Stimulated activated CD4-positive, alpha-beta T cell treated with anti-CD3 and anti-CD28 coated beads, Interleukin-2, amount 100 ng/mL, for 24 hours (primary cell): ENCODE measurements around the gene PLBD2.

ENCODE experiments used
- DNase-seq, 2 donors: peaks; one replicate each; pipeline ENCODE4 v3.0.0-alpha.2; 2020

PLBD2 gene

GRCh38 chr12:113422030-113422885, 63.9 kb downstream of the PLBD2 start, which contains the start of gene SDSL:
SDSL (plus strand) TSS chr12:113422380; CDS start chr12:113427983, 5,603 bp downstream.
- DNase-seq, result peak in 1 of 2 donors; percentile 31

DNA sequence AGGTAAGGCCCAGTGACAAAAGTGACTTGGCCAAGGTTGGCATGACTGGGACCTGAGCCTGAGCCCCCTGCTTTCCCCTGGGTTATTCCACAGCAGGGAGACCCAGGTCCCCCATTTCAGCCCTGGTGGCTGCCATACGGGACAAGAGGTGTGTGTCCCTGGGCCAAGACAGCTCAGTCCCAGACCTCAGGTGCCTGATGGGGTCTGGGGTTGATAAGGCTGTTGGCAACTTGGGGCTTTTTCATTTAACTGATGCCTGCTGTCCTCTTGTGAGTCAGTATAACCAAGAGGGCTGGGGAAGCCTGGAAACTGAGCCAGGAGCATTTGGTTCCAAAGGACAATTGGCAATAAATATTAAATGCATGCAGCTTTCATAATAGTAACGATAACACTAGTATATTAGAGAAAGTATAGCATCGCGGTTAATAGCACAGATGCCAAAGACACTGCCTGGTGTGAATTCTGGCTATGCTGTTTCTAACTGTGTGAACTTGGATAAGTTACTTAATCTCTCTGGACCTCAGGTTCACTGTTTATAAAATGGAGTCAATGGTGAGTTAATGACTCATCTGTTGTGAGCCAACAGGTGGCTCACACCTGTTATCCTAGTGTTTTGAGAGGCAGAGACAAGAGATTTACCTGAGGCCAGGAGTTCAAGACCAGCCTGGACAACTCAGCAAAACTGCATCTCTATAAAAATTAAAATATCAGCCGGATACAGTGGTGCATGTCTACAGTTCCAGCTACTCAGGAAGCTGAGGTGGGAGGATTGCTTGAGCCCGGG, 64.7 kb downstream of the PLBD2 start:
- no peak for DNase-seq

DNA sequence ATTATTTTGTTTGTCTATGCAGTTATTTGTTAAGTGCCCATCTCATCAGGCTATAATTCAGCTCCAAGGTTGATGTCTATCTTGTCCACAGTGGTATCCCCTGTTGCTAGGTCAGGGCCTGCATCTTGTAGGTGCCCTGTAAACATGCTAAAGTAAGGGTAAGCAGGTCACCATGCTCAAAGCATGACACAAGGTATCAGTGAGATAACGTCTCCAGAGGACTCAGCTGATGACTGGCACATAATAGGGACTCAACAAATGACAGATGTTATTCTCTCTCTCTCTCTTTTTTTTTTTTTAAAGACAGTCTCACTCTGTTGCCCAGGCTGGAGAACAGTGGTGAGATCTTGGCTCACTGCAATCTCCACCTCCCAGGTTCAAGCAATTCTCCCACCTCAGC, 66.1 kb downstream of the PLBD2 start:
- no peak for DNase-seq

DNA sequence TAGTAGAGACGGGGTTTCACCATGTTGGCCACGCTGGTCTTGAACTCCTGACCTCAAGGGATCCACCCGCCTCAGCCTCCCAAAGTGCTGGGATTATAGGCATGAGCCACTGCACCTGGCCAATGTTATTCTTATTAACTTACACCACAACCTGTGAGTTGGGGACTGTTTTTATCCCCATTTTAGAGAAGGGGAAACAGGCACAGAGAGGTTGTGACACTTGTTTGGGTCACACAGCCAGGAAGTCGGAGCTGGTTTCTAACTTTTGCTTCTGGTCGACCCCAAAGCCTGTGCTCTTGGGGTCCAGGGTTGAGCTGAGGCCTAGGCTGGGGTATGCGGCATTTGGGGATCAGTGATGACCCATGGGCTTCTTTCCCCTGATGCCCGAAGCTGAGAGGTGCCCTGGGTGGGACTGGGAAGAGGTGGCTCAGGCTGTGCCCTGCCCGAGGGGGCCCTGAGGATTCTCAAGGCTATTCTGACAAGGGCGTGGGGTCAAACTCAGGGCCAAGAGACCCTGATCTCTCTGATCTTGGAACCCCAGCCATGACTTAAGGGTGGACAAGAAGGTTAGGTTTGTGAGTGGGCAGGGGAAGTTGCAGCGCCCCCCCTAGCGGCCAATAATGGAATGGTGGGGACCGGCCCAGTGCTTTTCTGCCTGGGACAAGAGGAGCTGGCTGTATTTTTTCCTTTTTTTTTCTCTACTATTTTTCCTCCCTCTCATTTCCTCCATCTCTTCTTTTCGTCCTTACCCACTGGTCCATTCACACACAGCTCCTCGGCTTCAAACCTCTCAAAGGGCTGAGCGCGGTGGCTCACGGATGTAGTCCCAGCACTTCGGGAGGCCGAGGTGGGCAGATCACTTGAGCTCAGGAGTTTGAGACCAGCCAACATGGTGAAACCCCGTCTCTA, 66.8 kb downstream of the PLBD2 start:
- DNase-seq, result peak; percentile 66 to 67

GRCh38 chr12:113425960-113426453, 67.6 kb downstream of the PLBD2 start:
- no peak for DNase-seq

DNA sequence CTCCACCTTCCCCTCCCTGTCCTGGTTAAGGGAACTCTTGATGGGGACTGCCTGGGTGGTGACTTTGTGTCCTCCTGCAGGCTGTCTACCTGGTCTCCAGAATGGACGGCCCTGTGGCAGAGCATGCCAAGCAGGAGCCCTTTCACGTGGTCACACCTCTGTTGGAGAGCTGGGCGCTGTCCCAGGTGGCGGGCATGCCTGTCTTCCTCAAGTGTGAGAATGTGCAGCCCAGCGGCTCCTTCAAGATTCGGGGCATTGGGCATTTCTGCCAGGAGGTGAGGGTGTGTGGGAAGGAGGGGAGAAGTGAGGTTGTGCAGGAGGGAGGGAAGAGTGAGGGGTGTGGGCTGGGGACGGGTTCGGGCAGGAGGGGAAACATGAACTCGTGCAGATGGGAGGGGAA, 69.5 kb downstream of the PLBD2 start:
- no peak for DNase-seq

DNA sequence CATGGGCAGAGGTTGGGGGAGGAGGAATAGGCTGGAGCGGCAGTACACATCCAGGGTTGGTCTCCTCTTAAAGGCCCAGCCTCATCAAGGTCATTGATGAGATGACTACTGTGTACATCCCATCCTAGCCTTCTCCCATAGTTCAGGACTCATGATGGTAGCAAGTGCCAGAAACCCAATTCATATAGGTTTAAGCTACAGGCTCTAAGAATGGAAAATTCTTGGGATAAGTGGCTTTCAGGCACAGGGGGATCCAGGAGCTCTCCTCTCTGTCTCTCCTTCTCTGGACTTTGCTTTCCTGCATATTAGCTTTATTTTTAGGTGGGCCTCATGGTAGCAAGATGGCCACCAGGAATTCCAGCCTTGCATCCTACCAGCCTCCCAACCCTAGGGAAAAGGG, 70.1 kb downstream of the PLBD2 start:
- no peak for DNase-seq

DNA sequence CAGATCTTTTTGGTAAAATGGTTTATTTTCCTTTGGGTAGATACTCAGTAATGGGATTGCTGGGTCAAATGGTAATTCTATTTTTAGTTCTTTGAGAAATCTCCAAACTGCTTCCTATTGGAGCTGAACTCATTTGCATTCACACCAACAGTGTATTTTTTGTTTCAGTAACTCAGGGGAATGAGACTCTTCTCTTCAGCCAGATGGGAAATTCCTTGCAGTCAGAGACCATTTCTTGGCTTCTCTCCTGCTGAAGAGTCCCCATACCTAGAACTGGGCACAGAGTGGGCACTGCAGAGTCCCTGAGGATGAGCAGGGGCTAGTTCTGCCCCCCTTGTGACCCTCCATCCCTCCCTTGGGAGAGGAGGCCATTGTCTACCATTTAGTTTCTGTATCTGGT, 74.6 kb downstream of the PLBD2 start:
- no peak for DNase-seq

GRCh38 chr12:113435367-113435766, 77.0 kb downstream of the PLBD2 start:
- DNase-seq, result no peak

DNA sequence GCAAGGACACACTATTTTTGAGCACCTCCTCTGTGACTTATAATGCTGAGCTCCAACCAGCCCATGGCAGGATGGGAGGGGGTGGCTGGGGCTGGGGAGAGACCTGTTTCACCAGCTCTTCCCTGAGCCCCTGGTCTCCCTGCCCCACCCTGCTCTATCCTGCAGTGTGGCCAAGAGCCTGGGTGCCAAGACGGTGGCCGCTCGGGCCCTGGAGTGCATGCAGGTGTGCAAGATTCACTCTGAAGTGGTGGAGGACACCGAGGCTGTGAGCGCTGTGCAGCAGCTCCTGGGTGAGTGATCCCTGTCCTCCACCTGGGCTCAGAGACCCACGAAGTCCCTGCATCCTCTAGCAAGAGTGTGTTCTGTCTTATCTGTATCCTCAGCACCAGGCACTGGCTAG, 78.2 kb downstream of the PLBD2 start:
- DNase-seq, result no peak

GRCh38 chr12:113436993-113437728, 78.8 kb downstream of the PLBD2 start:
- DNase-seq, result no peak

- no peak for DNase-seq
These were observed 79.3 kb downstream of the PLBD2 start for GRCh38 chr12:113437729-113438100.

DNA sequence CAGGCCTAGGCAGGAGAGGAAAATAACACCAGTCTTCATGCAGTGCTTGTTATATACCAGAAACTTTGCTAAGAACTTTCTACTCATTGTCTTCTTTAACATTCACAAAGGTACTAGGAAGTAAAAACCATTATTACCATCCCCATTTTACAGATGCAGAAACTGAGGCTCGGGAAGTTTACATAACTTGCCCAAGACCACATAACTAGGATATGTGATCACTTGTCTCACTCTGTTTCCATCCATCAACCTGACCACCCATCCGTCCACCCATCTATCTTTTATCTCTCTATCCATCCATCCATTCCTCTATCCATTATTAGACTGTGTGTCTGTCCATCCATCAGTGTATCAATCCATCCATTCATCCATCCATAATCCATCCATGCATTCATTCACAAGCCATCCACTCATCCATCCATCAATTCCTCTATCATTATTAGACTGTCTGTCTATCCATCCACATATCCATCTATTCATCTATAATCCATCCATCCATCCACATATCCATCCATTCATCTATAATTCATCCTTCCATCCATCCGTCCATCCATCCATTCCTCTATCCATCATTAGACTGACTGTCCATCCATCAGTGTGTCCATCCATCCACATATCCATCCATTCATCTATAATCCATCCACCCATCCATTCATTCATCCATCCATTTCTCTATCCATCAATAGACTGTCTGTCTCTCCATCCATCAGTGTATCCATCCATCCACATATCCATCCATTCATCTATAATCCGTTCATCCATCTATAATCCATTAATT, 80.3 kb downstream of the PLBD2 start:
- DNase-seq, result no peak

DNA sequence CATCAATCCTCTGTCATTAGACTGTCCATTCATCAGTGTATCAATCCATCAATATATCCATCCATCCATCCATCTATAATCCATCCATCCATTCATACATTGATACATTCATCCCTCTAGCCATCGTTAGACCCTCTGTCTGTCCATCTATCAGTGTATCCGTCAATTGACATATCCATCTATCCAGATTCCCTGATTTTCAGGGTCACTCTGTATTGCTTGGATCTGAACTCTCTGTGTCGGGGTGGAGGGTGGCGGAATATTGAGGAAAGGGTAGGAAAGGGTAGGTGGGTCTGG, 80.9 kb downstream of the PLBD2 start:
- no peak for DNase-seq

- DNase-seq, result peak in 1 of 2 donors; percentile 25
These were observed 81.2 kb downstream of the PLBD2 start for GRCh38 chr12:113439606-113440030.

DNA sequence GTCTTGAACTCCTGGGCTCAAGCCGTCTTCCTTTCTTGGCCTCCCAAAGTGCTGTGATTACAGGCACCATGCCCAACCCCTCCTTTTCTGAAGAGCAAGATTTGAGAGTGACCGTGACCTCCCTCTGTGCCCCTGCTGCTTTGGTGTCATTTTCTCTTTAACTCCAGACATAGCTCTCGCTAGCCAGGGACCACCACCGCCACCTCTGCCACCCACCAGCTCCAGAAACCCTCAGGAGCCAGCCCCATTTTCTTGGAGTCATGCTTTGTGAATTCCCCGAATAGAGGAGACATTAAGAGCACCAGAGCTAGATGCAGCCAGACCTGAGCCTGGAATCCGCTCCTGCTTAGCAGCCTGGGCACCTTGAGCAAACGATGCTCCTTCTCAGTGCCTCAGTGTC, 81.9 kb downstream of the PLBD2 start:
- DNase-seq, result no peak
